GM19328 (cell line): ENCODE measurements around the gene SDHAF2.
A peak's percentile ranks its signal among the peaks of the same experiment; 100 is the strongest.
"Not testable (repeated sequence)": the region's sequence is repeated elsewhere in the genome, so short reads cannot be mapped to it uniquely, and the experiment has no call there.

Experiments
- ATAC-seq: cut with Tn5 transposase; IDR thresholded peaks from one replicate; pipeline ENCODE4 v1.9.1; 2021; ENCODE audit warnings: mild to moderate bottlenecking, moderate library complexity; ENCODE audit not compliant: unreplicated experiment

The SDHAF2 gene

GRCh38 chr11:61422226-61422625 is 7.7 kb upstream of the SDHAF2 start:
- no peak for ATAC-seq

- ATAC-seq: no peak
Observed at GRCh38 chr11:61425367-61426131, 4.4 kb upstream of the SDHAF2 start.

- ATAC-seq: peak; percentile 32
Observed at GRCh38 chr11:61429346-61429690, 606 bp upstream of the SDHAF2 start.

GRCh38 chr11:61430839-61431238 is 915 bp downstream of the SDHAF2 start:
- not testable (repeated sequence) for ATAC-seq

- ATAC-seq: no peak
Observed at GRCh38 chr11:61437496-61437895, 7.6 kb downstream of the SDHAF2 start.

- no peak for ATAC-seq
Observed at GRCh38 chr11:61439615-61440014, 9.7 kb downstream of the SDHAF2 start.

GRCh38 chr11:61442616-61443015 is 12.7 kb downstream of the SDHAF2 start:
- ATAC-seq: no peak

GRCh38 chr11:61445516-61445915 is 15.6 kb downstream of the SDHAF2 start:
- ATAC-seq: no peak

GRCh38 chr11:61446211-61446651 is 16.3 kb downstream of the SDHAF2 start:
- no peak for ATAC-seq

- no peak for ATAC-seq
Observed at GRCh38 chr11:61447601-61448551, 18.0 kb downstream of the SDHAF2 start.

- no peak for ATAC-seq
Observed at GRCh38 chr11:61448552-61448927, 18.6 kb downstream of the SDHAF2 start.

GRCh38 chr11:61452825-61453224 is 22.9 kb downstream of the SDHAF2 start:
- ATAC-seq: no peak

- no peak for ATAC-seq
Observed at GRCh38 chr11:61453695-61454094, 23.8 kb downstream of the SDHAF2 start.

- no peak for ATAC-seq
Observed at GRCh38 chr11:61454520-61454919, 24.6 kb downstream of the SDHAF2 start.

GRCh38 chr11:61460474-61460881 is 30.6 kb downstream of the SDHAF2 start:
- no peak for ATAC-seq

GRCh38 chr11:61460986-61461385 is 31.1 kb downstream of the SDHAF2 start:
- no peak for ATAC-seq

GRCh38 chr11:61467602-61468001 is 37.7 kb downstream of the SDHAF2 start:
- ATAC-seq: not testable (repeated sequence)

- no peak for ATAC-seq
Observed at GRCh38 chr11:61468002-61468401, 38.1 kb downstream of the SDHAF2 start.

- ATAC-seq: no peak
Observed at GRCh38 chr11:61472282-61472681, 42.4 kb downstream of the SDHAF2 start.

- ATAC-seq: no peak
Observed at GRCh38 chr11:61472868-61473267, 42.9 kb downstream of the SDHAF2 start.

- ATAC-seq: no peak
Observed at GRCh38 chr11:61473370-61474012, 43.6 kb downstream of the SDHAF2 start.
